IPS-18c (cell line): Measurements from ENCODE around the gene ADSS1.

Source experiments
- H3K4me3 ChIP-seq: 2 replicates; pipeline ENCODE4 v1.7.0; 2013; ENCODE audit warnings: low read depth, mild to moderate bottlenecking, low read length, moderate library complexity; ENCODE audit not compliant: insufficient read depth
- H3K9me3 ChIP-seq: one replicate; pipeline ENCODE4 v1.6.1; 2013; ENCODE audit warnings: mild to moderate bottlenecking, low read length, moderate library complexity; ENCODE audit not compliant: control insufficient read depth, insufficient read depth

ADSS1 gene

GRCh38 chr14:104685216-104685997 lies 38.6 kb upstream of the ADSS1 start:
- no peaks in the 10 kb centered on the region for H3K9me3 ChIP-seq
- H3K4me3 ChIP-seq = no peak overlapping the region

GRCh38 chr14:104685998-104686610 lies 37.9 kb upstream of the ADSS1 start:
- Histone ChIP-seq H3K9me3 (no peaks in the 10 kb centered on the region), H3K4me3 (no peak overlapping the region)

- Histone ChIP-seq H3K9me3 (no peaks in the 10 kb centered on the region), H3K4me3 (no peak overlapping the region)
Observed at GRCh38 chr14:104686624-104687517, 37.2 kb upstream of the ADSS1 start.

GRCh38 chr14:104687601-104688504 lies 36.2 kb upstream of the ADSS1 start:
- H3K4me3 ChIP-seq = no peak overlapping the region

GRCh38 chr14:104688505-104689108 lies 35.4 kb upstream of the ADSS1 start:
- Histone ChIP-seq H3K4me3 (peak overlapping the region; percentile 34), H3K9me3 (no peaks in the 10 kb centered on the region)

More at GRCh38 chr14:104687601-104688504, 36.2 kb upstream of the ADSS1 start:
- no peaks in the 10 kb centered on the region for H3K9me3 ChIP-seq

- Histone ChIP-seq H3K9me3 (no peaks in the 10 kb centered on the region), H3K4me3 (peak within 1 kb of the TSS; percentile 70)
Observed at GRCh38 chr14:104689109-104689880, 34.7 kb upstream of the ADSS1 start, which contains the start of gene INF2. Gene INF2 (plus strand): TSS chr14:104689618. CDS start chr14:104701366, 11,748 bp downstream.

- Histone ChIP-seq H3K4me3 (peak overlapping the region; percentile 70), H3K9me3 (no peaks in the 10 kb centered on the region)
Observed at GRCh38 chr14:104689881-104690711, 33.9 kb upstream of the ADSS1 start.

- H3K4me3 ChIP-seq = no peak overlapping the region
Observed at GRCh38 chr14:104690861-104691455, 33.1 kb upstream of the ADSS1 start.

GRCh38 chr14:104691546-104692260 lies 32.3 kb upstream of the ADSS1 start:
- H3K4me3 ChIP-seq = no peak overlapping the region
- no peaks in the 10 kb centered on the region for H3K9me3 ChIP-seq

More at GRCh38 chr14:104690861-104691455, 33.1 kb upstream of the ADSS1 start:
- H3K9me3 ChIP-seq = no peaks in the 10 kb centered on the region

- H3K9me3 ChIP-seq = no peaks in the 10 kb centered on the region
- no peak overlapping the region for H3K4me3 ChIP-seq
Observed at GRCh38 chr14:104692261-104692938, 31.6 kb upstream of the ADSS1 start.

- no peaks in the 10 kb centered on the region for H3K9me3 ChIP-seq
- H3K4me3 ChIP-seq = no peak overlapping the region
Observed at GRCh38 chr14:104692939-104693315, 31.1 kb upstream of the ADSS1 start.

- Histone ChIP-seq H3K9me3 (no peaks in the 10 kb centered on the region), H3K4me3 (no peak overlapping the region)
Observed at GRCh38 chr14:104693482-104694431, 30.3 kb upstream of the ADSS1 start.
